GM12878 (cell line): ENCODE measurements around the gene OTOF. TPM values are rescaled to one million over a fixed set of nuclear protein-coding genes. Genes with fewer than 3 reads are reported as not detected.

Source experiments
- ELK1 ChIP-seq: IDR thresholded peaks from 2 replicates; pipeline ENCODE4 v1.6.1; 2012; ENCODE audit warnings: low read depth, low read length, improper control_type of control experiment
- NR2C2 ChIP-seq: IDR thresholded peaks from 2 replicates; pipeline ENCODE4 v1.6.1; 2011; ENCODE audit warnings: borderline replicate concordance, low read depth; ENCODE audit not compliant: control insufficient read depth, insufficient read length
- REST ChIP-seq: IDR thresholded peaks from 2 replicates; pipeline ENCODE4 v1.6.1; 2012; ENCODE audit warnings: mild to moderate bottlenecking, low read depth, low read length
- polyA plus RNA-seq, 11 experiments: library from polyadenylated mRNA; depleted of rRNA in 4 of 11; unstranded in 6 of 11; stranded (reverse) in 5 of 11; fragments of >200 nt; fragmentation: Nextera tagmentation in 4 of 11; fragmentation: Illumina TruSeq in 1 of 11; extraction: Ambion mirVana in 4 of 11; extraction: Trizol in 1 of 11; gene quantifications; 1 replicate in 1 of 11; 2 replicates in 10 of 11; pipeline versions ENCODE4 v1.2.1 to v1.2.3, GENCODE V29; 2011 to 2016; ENCODE audit warnings: inconsistent platforms in 2 of 11, missing spikeins in 2 of 11, low read depth in 1 of 11
- total RNA-seq, 4 experiments: library from RNA; depleted of rRNA in 3 of 4; stranded (reverse); fragments of >200 nt in 3 of 4; fragmentation: Illumina TruSeq in 1 of 4; extraction: Trizol in 1 of 4; gene quantifications; 2 replicates each; pipeline versions ENCODE4 v1.2.1 to v1.2.3, GENCODE V29; 2013 to 2021

Gene OTOF
- total and polyA plus RNA-seq, 10 of the 15 experiments (the other 5 are each of a cell fraction or from before 2014, with no cell fraction given): under 0.01 to 0.31 (median 0.07) TPM; not detected in 6

- TF ChIP-seq REST (no peak), NR2C2 (no peak), ELK1 (no peak)
These were observed 70.4 kb downstream of the OTOF start (continued) for GRCh38 chr2:26407526-26407925.

Other genes with a start within 250 kb of the OTOF start
- gene HADHA, start 233.5 kb downstream of the OTOF start, total RNA-seq (2014; rRNA removed): 158 and 175 TPM in 2 replicates
- 170 TPM in 2 replicates for gene HADHA, start 233.5 kb downstream of the OTOF start, total RNA-seq (2014; rRNA removed; fragmentation: Illumina TruSeq; extraction: Trizol)
- 160 and 161 TPM in 2 replicates for gene HADHA, start 233.5 kb downstream of the OTOF start, total RNA-seq (2021)
- gene HADHA, start 233.5 kb downstream of the OTOF start, polyA plus RNA-seq (2011; rRNA removed): 194 and 208 TPM in 2 replicates
- 207 and 221 TPM in 2 replicates for gene HADHA, start 233.5 kb downstream of the OTOF start, polyA plus RNA-seq (2014; fragmentation: Illumina TruSeq; extraction: Trizol)
- 100 to 1,000 TPM; 109 to 144 TPM for gene HADHA, start 233.5 kb downstream of the OTOF start, polyA plus RNA-seq (2014; fragmentation: Nextera tagmentation; extraction: Ambion mirVana)
- gene HADHA, start 233.5 kb downstream of the OTOF start, polyA plus RNA-seq (2014; rRNA removed): 114 and 125 TPM in 2 replicates
- gene HADHA, start 233.5 kb downstream of the OTOF start, polyA plus RNA-seq (2016; fragmentation: Nextera tagmentation; extraction: Ambion mirVana): 100 to 1,000 TPM; 187 to 190 TPM
- 53.7 and 67.3 TPM in 2 replicates for gene HADHB, start 233.2 kb downstream of the OTOF start, total RNA-seq (2014; rRNA removed)
- 68.8 and 69.3 TPM in 2 replicates for gene HADHB, start 233.2 kb downstream of the OTOF start, total RNA-seq (2014; rRNA removed; fragmentation: Illumina TruSeq; extraction: Trizol)
- gene HADHB, start 233.2 kb downstream of the OTOF start, total RNA-seq (2021): 73.5 and 78.6 TPM in 2 replicates
- 123 and 161 TPM in 2 replicates for gene HADHB, start 233.2 kb downstream of the OTOF start, polyA plus RNA-seq (2011; rRNA removed)
- gene HADHB, start 233.2 kb downstream of the OTOF start, polyA plus RNA-seq (2014; fragmentation: Illumina TruSeq; extraction: Trizol): 67.0 and 76.4 TPM in 2 replicates
- 100 to 1,000 TPM; 107 to 145 TPM for gene HADHB, start 233.2 kb downstream of the OTOF start, polyA plus RNA-seq (2014; fragmentation: Nextera tagmentation; extraction: Ambion mirVana)
- gene HADHB, start 233.2 kb downstream of the OTOF start, polyA plus RNA-seq (2014; rRNA removed): 60.7 and 68.6 TPM in 2 replicates
- gene HADHB, start 233.2 kb downstream of the OTOF start, polyA plus RNA-seq (2016; fragmentation: Nextera tagmentation; extraction: Ambion mirVana): 100 to 1,000 TPM in 1 of 2 experiments, 10 to 100 TPM in 1; 97.5 to 104 TPM
- 18.6 and 22.5 TPM in 2 replicates for gene SELENOI, start 132.0 kb downstream of the OTOF start, total RNA-seq (2014; rRNA removed)
- 26.6 and 27.6 TPM in 2 replicates for gene SELENOI, start 132.0 kb downstream of the OTOF start, total RNA-seq (2014; rRNA removed; fragmentation: Illumina TruSeq; extraction: Trizol)
- gene SELENOI, start 132.0 kb downstream of the OTOF start, total RNA-seq (2021): 29.1 and 31.4 TPM in 2 replicates
- gene SELENOI, start 132.0 kb downstream of the OTOF start, polyA plus RNA-seq (2011; rRNA removed): 17.2 and 21.6 TPM in 2 replicates
- gene SELENOI, start 132.0 kb downstream of the OTOF start, polyA plus RNA-seq (2014; fragmentation: Illumina TruSeq; extraction: Trizol): 20.0 and 23.2 TPM in 2 replicates
- 1 to 10 TPM; 5.2 to 6.3 TPM for gene SELENOI, start 132.0 kb downstream of the OTOF start, polyA plus RNA-seq (2014; fragmentation: Nextera tagmentation; extraction: Ambion mirVana)
- gene SELENOI, start 132.0 kb downstream of the OTOF start, polyA plus RNA-seq (2014; rRNA removed): 12.1 and 13.3 TPM in 2 replicates
- gene SELENOI, start 132.0 kb downstream of the OTOF start, polyA plus RNA-seq (2016; fragmentation: Nextera tagmentation; extraction: Ambion mirVana): 10 to 100 TPM; 15.0 to 17.6 TPM
- gene ADGRF3, start 131.3 kb downstream of the OTOF start, total RNA-seq (2014; rRNA removed): 0.40 and 0.54 TPM in 2 replicates
- 0.67 and 1.1 TPM in 2 replicates for gene ADGRF3, start 131.3 kb downstream of the OTOF start, total RNA-seq (2014; rRNA removed; fragmentation: Illumina TruSeq; extraction: Trizol)
- gene ADGRF3, start 131.3 kb downstream of the OTOF start, total RNA-seq (2021): 2.8 and 3.1 TPM in 2 replicates
- gene ADGRF3, start 131.3 kb downstream of the OTOF start, polyA plus RNA-seq (2011; rRNA removed): 0.32 and 0.46 TPM in 2 replicates
- gene ADGRF3, start 131.3 kb downstream of the OTOF start, polyA plus RNA-seq (2014; fragmentation: Illumina TruSeq; extraction: Trizol): 0.44 and 1.0 TPM in 2 replicates
- gene ADGRF3, start 131.3 kb downstream of the OTOF start, polyA plus RNA-seq (2014; fragmentation: Nextera tagmentation; extraction: Ambion mirVana): under 1 TPM; 0.03 to 0.27 TPM
- gene ADGRF3, start 131.3 kb downstream of the OTOF start, polyA plus RNA-seq (2014; rRNA removed): 1.8 and 1.9 TPM in 2 replicates
- 1 to 10 TPM; 1.4 to 1.5 TPM for gene ADGRF3, start 131.3 kb downstream of the OTOF start, polyA plus RNA-seq (2016; fragmentation: Nextera tagmentation; extraction: Ambion mirVana)
- gene DRC1, start 76.2 kb downstream of the OTOF start, total RNA-seq (2014; rRNA removed): not detected in 2 replicates
- not detected in 2 replicates for gene DRC1, start 76.2 kb downstream of the OTOF start, total RNA-seq (2014; rRNA removed; fragmentation: Illumina TruSeq; extraction: Trizol)
- not detected in 2 replicates for gene DRC1, start 76.2 kb downstream of the OTOF start, total RNA-seq (2021)
- gene DRC1, start 76.2 kb downstream of the OTOF start, polyA plus RNA-seq (2011; rRNA removed): not detected in 2 replicates
- gene DRC1, start 76.2 kb downstream of the OTOF start, polyA plus RNA-seq (2014; fragmentation: Illumina TruSeq; extraction: Trizol): 0.03 TPM in 1 of 2 replicates, not detected in the other
- gene DRC1, start 76.2 kb downstream of the OTOF start, polyA plus RNA-seq (2014; fragmentation: Nextera tagmentation; extraction: Ambion mirVana): not detected
- not detected in 2 replicates for gene DRC1, start 76.2 kb downstream of the OTOF start, polyA plus RNA-seq (2014; rRNA removed)
- not detected for gene DRC1, start 76.2 kb downstream of the OTOF start, polyA plus RNA-seq (2016; fragmentation: Nextera tagmentation; extraction: Ambion mirVana)
- gene CIB4, start 163.2 kb upstream of the OTOF start, total RNA-seq (2014; rRNA removed): not detected in 2 replicates
- not detected in 2 replicates for gene CIB4, start 163.2 kb upstream of the OTOF start, total RNA-seq (2014; rRNA removed; fragmentation: Illumina TruSeq; extraction: Trizol)
- not detected in 2 replicates for gene CIB4, start 163.2 kb upstream of the OTOF start, total RNA-seq (2021)
- not detected in 2 replicates for gene CIB4, start 163.2 kb upstream of the OTOF start, polyA plus RNA-seq (2011; rRNA removed)
- not detected in 2 replicates for gene CIB4, start 163.2 kb upstream of the OTOF start, polyA plus RNA-seq (2014; fragmentation: Illumina TruSeq; extraction: Trizol)
- gene CIB4, start 163.2 kb upstream of the OTOF start, polyA plus RNA-seq (2014; fragmentation: Nextera tagmentation; extraction: Ambion mirVana): not detected
- gene CIB4, start 163.2 kb upstream of the OTOF start, polyA plus RNA-seq (2014; rRNA removed): not detected in 2 replicates
- not detected for gene CIB4, start 163.2 kb upstream of the OTOF start, polyA plus RNA-seq (2016; fragmentation: Nextera tagmentation; extraction: Ambion mirVana)
- gene KCNK3, start 214.6 kb upstream of the OTOF start, total RNA-seq (2014; rRNA removed): not detected in 2 replicates
- not detected in 2 replicates for gene KCNK3, start 214.6 kb upstream of the OTOF start, total RNA-seq (2014; rRNA removed; fragmentation: Illumina TruSeq; extraction: Trizol)
- gene KCNK3, start 214.6 kb upstream of the OTOF start, total RNA-seq (2021): 0.11 and 0.13 TPM in 2 replicates
- not detected in 2 replicates for gene KCNK3, start 214.6 kb upstream of the OTOF start, polyA plus RNA-seq (2011; rRNA removed)
- not detected in 2 replicates for gene KCNK3, start 214.6 kb upstream of the OTOF start, polyA plus RNA-seq (2014; fragmentation: Illumina TruSeq; extraction: Trizol)
- gene KCNK3, start 214.6 kb upstream of the OTOF start, polyA plus RNA-seq (2014; fragmentation: Nextera tagmentation; extraction: Ambion mirVana): not detected
- not detected in 2 replicates for gene KCNK3, start 214.6 kb upstream of the OTOF start, polyA plus RNA-seq (2014; rRNA removed)
- gene KCNK3, start 214.6 kb upstream of the OTOF start, polyA plus RNA-seq (2016; fragmentation: Nextera tagmentation; extraction: Ambion mirVana): not detected